ENCODE measurements around the gene ZNF778.

Gene ZNF778

DNA sequence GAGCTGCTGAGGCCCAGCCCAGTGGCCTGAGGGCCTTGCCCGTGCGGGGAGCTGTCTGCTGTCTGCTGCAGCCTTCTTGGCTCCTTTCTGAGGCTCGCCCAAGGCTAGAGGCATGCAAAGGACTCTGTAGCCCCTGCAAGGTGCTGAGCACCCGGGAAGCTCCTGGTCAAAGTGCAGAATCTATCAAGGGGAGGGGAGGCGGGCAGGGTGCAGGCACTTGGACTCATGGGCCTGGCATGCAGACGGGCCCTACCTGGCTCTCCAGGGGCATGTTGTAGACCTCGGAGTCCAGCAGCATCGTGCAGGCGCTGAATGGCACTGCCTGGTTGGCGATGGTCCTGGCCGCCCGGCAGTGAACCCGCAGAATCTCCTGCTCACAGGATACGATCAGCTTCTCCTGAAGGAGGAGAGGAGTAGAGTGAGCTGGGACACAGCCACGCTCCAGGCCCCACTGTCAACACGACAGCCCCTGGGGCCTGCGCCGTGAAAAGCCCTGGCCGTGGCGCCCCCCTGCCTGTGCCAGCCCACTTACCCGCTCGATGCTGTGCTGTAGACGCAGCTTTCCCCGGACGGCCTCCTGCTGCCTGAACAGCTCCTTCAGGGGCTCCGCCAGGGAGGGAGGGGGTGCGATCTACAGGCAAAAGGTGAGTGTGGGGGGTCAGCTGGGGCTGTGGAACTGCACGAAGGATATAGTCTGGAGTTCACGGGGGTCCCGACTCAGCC lies 57.2 kb downstream of the ZNF778 start:
- no peak for DNase-seq (ENCODE audit: low read depth in 1 of 2, low spot score in 1 of 2)

DNA sequence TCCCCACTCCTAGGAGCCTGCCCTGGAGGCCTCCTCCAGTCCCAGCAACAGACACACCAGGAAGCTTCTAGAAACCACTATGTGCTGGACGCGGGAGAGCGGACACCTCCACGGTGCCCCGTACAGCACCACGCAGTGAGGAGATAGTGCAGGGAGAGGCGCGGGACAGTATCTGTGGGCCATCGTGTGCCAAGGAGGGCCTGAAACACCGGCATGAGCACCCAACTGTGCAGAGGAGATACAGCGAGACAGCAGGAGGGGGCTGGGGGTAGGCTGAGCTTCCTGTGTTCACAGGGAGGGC lies 57.7 kb downstream of the ZNF778 start:
- DNase-seq (ENCODE audit: low read depth in 1 of 2, low spot score in 1 of 2): no peak

DNA sequence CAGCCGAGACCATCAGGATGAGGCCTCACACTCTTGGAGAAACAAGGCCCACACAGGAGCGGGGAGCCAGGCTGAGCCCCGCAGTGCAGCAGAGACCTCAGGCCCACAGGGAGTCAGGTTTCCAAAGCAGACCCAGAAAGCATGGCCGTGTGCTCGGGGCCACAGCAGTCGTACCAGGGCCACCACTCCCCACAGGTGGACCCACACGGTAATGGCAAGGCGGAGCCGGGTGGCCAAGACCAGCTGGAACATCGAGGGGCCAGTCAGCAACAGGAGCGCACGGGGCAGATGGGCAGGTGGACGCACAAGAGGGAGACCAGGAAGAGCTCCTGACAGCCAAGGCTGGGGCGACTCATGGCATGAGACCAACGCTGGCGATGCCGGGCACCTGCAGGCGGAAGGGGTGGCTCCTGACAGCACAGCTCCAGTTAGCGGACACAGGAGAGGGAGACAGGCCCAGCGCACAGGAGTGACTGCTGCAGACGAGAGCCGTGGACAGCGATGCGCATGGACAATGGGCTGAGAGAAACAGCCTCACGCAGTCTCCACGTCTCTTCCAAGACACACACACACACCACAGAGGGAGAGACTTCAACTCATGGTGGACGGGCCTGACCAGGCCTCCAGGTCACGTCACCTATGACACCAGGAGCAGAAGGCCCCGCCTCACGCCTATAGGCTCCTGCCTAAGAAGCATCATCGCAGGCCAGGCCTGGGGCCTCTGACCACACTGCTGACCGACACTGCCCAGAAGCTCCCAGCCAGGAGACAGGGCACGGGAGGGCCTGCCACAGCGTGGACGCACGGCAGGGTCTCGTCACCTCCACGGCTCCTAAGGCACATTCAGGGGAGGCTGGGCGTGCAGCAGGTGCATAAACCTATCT lies 58.6 kb downstream of the ZNF778 start:
- DNase-seq (ENCODE audit: low read depth in 1 of 2, low spot score in 1 of 2): no peak

DNA sequence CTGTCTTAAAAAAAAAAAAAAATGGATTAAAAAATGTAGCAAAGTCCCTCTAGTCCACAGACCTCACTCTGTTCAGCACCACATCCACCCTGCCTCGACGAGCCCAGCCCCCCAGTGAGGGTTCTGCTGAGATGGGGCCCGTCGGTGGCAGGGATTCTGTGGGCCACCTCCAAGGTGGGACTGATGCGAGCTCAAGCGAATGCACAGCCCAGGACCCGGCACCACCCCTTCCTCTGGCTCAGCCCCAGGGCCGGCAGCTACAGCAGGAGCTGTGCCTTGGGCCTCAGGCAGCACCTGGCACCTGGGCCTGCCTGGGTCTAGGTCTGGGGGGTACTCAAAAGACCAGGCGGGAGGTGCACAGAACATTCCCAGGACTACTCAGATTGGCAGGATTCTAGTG lies 59.5 kb downstream of the ZNF778 start:
- DNase-seq (ENCODE audit: low read depth in 1 of 2, low spot score in 1 of 2): no peak

DNA sequence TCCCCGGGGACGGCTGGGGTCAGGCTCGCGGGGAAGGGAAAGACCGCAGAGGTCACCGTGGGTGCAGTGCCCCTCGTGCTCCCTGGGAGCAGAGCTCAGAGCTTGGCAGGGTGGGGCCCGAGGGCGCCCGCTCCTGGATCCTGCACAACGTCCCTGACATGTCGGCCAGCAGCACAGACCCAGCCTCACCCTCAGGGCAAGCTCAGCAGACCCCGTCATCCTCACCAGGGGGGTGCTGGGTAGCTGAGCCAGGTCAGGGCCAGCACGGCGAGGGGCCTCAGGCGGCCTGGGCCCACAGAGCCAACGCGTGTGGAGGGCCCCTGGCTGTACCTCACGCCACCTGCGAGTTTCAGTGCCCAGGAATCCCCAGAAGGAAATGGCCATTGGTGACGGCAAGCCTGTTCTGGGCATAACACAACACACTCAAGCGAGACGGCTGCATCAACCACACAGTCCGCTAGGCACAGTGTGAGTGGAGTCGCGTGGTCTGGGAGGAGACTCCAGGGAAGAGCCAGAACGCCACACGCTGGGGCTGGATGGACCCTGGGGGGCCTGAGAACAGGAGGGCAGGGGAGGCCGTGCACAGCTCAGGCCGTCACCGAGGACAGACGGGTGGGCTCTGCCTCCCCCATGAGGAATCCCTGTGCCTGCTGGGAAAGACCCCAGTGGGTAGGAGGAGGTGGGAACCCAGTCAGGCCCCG lies 60.3 kb downstream of the ZNF778 start:
- DNase-seq (ENCODE audit: low read depth in 1 of 2, low spot score in 1 of 2): no peak

DNA sequence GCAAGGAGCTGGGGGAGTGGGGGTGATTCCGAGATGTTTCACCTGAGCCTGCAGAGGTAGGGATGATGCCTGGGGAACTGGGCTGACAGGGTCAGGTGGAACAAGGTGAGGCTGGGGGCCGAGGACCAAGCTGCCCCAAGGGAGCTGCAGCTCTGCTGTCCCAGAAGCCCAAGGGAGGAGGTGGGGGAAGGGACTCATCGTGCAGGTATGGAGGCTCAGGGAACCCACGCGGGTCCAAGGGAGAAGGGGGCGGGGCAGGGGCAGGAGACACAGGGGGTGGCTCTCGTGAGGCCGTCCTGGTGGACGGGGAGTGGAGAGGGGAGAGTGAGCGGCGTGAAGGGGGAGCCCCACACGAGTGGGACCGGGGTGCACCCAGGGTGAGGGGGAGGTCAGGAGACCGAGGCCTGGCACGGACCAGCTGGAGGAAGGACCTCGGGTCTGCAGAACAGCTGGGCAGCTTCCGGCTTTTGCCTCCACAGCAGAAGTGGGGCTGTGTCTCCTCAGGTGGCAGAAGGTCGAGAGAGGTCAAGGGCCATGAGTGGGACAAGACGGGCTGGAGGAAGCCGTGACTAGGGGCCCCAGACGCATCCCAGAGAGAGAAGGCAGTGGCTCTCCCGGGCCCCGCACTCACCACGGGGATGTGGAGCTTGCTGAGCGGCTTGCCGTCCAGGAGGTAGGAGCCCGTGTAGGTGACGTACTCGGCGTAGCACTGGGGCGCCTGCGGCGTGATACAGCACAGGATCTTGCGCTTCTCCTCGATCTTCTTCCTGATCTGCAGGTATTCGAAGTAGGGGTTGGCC lies 61.1 kb downstream of the ZNF778 start:
- no peak for DNase-seq (ENCODE audit: low read depth in 1 of 2, low spot score in 1 of 2)

DNA sequence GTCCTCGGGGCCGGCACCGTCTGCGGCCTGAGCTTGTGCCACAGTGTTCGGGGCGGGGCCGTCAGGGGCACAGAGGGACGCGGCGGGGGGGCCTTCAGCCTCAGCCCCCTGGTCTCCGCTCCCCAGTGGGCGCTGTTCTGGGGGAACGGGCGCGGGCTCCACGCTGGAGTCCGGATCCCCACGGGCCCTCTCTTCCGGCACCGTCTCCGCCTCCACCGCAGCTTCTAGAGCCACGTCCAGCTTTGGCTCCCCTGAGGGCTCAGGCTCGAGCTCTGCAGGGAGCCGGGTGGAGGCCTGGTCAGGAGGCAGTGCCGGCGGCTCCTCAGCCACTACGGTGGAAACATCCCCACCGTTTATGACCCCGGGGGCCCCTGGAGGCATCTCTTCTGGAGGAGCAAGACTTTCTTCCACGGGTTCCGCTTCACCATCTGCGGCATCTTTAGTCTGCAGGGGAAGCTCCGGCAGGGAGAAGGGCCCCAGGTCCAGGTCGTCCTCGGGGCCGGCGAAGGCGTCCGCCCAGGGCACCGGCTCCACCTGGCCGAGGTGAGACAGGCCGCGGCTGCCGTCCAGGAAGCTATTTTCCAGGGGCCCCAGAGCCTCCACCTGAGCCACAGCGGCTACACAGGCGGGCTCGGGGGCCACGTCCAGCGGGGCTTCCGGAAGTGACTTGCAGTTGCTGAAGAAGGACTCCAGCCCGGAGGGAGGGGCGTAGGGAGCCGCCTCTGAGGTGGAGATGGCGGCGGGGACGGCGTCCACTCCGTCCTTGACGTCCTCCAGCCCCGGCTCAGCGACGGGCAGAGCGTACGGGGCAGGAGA lies 62.4 kb downstream of the ZNF778 start:
- DNase-seq (ENCODE audit: low read depth in 1 of 2, low spot score in 1 of 2): no peak

DNA sequence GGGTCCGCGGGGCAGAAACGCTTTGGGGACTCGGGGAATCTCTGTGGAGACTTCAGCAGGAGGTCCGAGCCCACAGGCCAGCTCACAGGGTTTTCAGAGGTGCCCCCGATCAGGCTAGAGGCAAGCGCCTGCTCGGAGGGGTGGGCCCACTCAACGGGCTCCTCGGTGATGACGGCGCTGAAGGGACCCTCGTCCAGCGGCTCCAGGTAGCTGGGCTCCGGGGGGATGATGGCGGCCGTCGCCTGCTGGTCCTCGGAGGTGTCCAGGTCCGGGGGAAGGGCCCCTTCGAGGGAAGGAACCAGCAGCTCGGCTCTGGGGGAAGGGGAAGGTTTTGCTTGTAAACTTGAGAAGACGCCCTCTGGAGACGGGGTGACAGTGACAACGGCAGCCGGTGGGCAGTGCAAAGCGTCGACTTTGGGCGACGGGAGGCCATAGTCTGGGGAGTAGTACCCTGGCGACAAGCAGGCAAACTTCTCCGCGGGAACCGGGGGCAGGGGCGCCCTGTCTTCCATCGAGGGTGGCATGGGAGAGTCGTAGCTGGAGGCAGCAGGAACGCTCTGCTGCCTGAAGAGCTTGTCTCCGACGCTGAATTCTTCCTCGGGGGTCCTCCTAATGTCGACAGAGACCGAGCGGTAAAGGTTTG lies 63.2 kb downstream of the ZNF778 start:
- DNase-seq (ENCODE audit: low read depth in 1 of 2, low spot score in 1 of 2): no peak

DNA sequence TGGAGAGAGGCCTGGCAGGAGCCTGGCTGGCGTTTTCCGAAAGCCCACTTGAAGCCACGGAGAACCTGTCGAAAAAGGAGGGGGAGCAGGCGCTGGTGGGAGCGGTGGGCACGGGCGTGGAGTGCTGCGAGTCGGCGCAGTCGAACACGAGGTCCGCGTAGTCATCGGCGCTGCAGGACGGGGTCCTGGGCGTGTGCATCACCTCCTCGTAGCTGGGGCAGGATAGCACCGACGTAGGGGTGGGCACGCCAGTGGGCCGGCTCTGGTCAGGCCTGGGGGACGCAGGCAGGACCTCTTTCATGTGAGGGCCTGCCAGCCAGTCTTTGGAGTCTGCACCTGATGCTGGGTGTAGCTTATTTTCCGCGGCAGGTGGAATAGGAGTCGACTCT lies 63.7 kb downstream of the ZNF778 start:
- DNase-seq (ENCODE audit: low read depth in 1 of 2, low spot score in 1 of 2): no peak

DNA sequence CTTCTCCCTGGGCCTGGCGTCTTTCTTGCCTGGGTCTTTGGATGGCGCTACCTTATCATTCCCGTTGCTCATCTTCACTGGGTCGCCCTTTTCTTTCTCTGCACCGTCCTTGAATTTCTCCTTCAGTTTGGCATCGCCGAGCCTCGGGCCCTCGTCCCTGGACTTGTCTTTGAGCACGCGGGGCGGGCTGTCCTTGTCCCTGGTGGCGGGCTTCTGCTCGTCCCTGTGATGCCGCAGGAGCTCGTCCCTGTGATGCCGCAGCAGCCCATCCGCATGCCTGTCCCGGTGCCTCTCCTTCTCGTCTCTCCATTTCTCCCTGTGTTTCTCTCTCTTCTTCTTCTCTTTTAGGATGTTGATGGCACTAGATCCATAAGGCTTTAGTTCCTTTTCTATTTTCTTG lies 64.3 kb downstream of the ZNF778 start:
- DNase-seq (ENCODE audit: low read depth in 1 of 2, low spot score in 1 of 2): no peak

DNA sequence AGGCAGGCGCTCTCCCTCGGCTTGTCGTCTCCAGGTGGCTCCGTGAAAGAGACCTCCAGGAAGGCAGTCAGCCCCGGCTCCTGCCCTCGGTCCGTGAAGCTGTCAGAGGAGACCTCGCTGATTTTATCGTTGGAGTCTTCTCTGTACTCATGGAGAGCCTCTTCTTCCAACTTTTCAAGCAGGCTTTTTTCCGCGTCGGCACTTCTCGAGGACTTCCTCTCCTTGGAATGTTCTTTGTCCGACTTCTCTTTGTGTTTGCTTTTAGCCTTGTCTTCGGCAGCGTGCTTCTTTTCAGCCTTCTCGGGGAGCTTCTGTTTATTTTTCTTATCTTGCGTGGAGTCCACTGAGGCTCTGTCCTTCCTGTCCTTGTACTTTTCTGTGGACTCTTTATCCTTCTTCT lies 65.0 kb downstream of the ZNF778 start:
- no peak for DNase-seq (ENCODE audit: low read depth in 1 of 2, low spot score in 1 of 2)

DNA sequence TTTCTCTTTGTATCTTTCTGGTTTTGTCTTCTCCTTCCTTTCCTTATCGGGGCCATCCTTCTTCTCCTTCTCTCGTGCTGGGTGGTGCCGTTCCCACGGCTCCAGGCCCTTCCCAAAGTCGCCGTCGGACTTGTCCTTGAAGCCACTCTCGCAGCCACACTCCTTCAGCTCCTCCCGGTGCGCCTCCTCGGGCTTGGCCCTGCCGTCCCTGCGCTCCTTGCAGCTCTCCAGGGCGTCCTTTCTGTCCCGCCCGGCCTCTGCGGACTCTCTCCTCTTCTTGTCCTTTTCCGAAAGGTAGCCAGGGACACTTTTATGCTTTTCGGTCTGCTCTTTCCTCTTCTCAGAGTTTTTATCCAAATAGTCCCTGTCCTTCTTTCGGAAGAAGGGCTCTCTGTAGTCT lies 65.9 kb downstream of the ZNF778 start:
- DNase-seq (ENCODE audit: low read depth in 1 of 2, low spot score in 1 of 2): no peak

DNA sequence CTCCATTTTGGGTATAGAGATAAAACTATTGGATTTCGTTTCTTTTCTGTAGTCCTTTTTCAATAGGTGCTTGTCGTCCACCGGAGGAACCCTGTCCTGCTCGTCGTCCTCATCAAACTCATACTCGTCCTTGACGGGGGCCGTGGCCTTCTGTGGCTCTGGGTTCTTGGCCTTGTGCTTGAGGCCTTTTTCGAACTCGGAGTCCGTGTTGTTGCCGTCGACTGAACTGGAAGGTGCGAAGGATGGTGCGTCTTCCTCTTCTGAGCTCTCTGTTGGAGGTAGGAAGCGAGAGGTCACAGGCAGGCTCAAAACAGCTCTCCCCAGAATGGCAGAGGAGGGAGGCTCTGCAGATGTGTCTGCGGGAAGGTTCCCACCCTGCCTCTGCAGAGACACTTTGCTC lies 67.9 kb downstream of the ZNF778 start:
- no peak for DNase-seq (ENCODE audit: low read depth in 1 of 2, low spot score in 1 of 2)

DNA sequence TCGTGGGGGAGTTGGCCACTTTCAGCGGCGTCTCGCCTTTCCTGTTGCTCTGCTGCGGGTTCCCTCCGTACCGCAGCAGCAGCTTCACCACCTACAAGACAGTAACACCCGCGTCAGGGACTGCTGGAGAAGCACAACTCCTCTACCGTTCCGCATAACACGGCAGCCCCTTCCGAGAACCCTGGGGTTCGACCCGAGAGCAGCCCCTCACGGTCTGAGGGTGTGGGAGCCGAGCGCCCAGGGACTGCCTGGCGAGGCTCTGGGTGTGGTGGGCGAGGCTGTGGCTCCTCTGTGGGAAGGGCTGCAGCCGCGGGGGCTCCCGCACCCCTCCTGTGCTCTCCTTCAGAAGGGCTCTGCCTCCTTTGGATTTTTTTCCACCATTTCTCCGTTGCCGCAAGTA lies 68.6 kb downstream of the ZNF778 start:
- no peak for DNase-seq (ENCODE audit: low read depth in 1 of 2, low spot score in 1 of 2)
